Measurements from ENCODE around the gene TBRG4.
"Not testable (repeated sequence)": the region's sequence is repeated elsewhere in the genome, so short reads cannot be mapped to it uniquely, and the experiment has no call there.

Gene TBRG4

GRCh38 chr7:45118292-45118691 is 6.8 kb upstream of the TBRG4 start:
- no peak for DNase-seq (ENCODE audit: low read depth in 2 of 2, low spot score in 1 of 2)

- DNase-seq (ENCODE audit: low read depth in 2 of 2, low spot score in 1 of 2): no peak
These were observed 6.1 kb upstream of the TBRG4 start for GRCh38 chr7:45117582-45117981.

- DNase-seq (ENCODE audit: low read depth in 2 of 2, low spot score in 1 of 2): no peak
These were observed 4.6 kb upstream of the TBRG4 start for GRCh38 chr7:45116048-45116447.

DNA sequence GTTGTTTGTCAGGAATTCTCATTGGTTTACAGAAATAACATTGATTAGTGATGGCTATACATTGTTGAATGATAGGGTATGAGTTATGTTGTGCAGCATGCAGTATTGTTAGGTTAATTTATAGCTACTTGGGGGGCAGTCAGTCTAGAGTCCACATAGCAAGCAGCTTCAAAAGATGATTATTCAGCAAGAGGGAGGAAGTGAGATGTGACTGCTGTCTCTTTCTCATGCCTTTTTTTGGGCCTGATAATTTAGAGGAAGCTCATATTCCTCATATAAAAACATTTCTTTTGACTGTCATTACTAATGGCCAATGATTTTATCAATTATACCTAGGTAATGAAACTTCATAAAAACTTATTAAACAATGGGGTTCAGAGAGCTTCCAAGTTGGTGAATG is 3.4 kb upstream of the TBRG4 start:
- DNase-seq (ENCODE audit: low read depth in 2 of 2, low spot score in 1 of 2): no peak

DNA sequence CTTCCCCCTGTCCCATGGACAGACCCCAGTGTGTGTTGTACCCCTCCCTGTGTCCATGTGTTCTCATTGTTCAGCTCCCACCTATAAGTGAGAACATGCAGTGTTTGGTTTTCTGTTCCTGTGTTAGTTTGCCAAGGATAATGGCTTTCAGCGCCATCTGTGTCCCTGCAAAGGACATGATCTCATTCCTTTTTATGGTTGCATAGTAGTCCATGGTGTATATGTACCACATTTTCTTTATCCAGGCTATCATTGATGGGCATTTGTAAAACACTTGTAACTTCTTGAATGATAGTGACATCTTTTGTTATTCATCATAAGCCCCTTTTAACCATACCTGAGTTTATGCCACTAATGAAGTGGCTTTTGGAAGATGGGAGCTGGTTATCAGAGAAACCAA is 2.8 kb upstream of the TBRG4 start:
- not testable (repeated sequence) for DNase-seq (ENCODE audit: low read depth in 2 of 2, low spot score in 1 of 2)

- no peak for DNase-seq (ENCODE audit: low read depth in 2 of 2, low spot score in 1 of 2)
These were observed 1.2 kb upstream of the TBRG4 start for GRCh38 chr7:45112648-45113047.

DNA sequence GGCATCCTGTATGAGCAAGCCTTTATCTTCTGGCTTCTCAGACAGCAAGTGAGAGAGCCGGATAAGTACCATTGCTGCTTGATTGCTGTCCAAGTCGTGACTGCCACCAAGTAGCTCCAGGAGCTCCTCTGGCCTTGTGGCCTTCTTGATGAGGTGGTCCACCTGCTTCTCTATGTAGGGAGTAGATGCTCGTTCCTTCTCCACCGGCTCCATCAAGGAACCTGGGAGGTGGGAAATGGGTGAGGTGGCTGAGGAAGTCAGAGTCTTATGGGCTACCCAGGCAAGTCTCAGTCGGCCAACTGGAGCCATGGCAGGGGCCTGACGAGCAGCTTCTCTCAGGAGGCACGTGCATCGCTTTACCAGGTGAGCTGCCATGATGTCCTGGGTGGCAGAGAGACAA is 2.6 kb downstream of the TBRG4 start:
- DNase-seq (ENCODE audit: low read depth in 2 of 2, low spot score in 1 of 2): no peak

DNA sequence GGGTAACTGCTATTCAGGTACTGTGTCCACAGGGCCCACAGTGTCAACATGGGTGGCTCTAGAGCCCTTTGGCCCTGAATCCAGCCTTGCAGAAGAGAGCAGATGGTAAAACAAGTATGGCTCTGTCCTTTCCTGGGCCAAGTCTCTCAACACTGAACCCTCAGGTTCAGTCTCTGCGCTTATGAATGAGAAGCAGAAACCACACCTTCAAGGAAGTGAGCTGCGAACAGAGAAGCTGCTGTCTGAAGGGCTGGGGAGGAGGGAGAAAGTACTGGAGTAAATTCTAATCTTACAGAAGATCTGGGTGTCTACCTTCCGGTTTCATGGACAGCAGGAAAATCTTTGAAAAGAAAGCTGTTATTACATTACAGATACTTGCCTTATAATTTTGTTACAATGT is 4.1 kb downstream of the TBRG4 start:
- no peak for DNase-seq (ENCODE audit: low read depth in 2 of 2, low spot score in 1 of 2)

- DNase-seq (ENCODE audit: low read depth in 2 of 2, low spot score in 1 of 2): no peak
These were observed 4.7 kb downstream of the TBRG4 start for GRCh38 chr7:45106820-45107219.

GRCh38 chr7:45105588-45106188 is 5.8 kb downstream of the TBRG4 start:
- no peak for DNase-seq (ENCODE audit: low read depth in 2 of 2, low spot score in 1 of 2)

DNA sequence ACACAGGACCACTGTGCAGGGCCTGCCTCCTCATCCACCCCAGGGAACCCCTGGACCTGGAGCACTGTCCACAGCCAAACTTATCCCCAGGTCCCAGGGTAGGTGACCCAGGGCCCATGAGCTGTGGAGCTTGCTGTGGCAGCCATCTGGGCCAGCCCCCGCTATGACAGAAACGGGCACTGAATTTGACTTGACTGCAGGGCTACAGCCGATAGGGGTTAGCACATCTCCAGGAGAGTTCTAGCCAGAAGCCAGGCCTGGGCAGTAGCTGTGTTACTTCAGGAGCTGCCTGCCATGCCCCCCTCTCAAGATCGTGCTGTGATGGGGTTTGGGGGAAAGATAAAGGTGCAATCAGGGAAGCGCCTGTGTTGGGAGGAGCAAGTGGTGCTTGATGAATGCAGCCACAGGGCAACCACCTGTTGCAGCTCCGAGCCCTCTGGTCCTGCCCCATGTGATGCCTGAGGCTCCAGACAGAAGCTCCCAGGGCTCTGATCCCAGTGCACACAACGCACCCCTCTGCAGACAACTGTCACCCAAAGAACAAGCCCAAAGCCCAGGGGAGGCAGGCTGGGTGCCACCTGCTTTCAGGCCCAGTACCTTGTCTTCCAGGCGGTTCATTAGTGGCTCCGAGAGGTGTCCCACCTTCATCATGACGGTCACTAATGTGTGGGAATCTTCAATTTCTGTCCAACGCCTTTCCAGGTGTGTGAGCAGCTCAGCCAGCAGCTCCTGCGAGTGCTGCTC is 6.5 kb downstream of the TBRG4 start:
- no peak for DNase-seq (ENCODE audit: low read depth in 2 of 2, low spot score in 1 of 2)

- DNase-seq (ENCODE audit: low read depth in 2 of 2, low spot score in 1 of 2): no peak
These were observed 7.3 kb downstream of the TBRG4 start for GRCh38 chr7:45103958-45104843.

GRCh38 chr7:45102785-45103712 is 8.4 kb downstream of the TBRG4 start:
- DNase-seq (ENCODE audit: low read depth in 2 of 2, low spot score in 1 of 2): no peak

GRCh38 chr7:45101748-45102147 is 9.7 kb downstream of the TBRG4 start:
- no peak for DNase-seq (ENCODE audit: low read depth in 2 of 2, low spot score in 1 of 2)

DNA sequence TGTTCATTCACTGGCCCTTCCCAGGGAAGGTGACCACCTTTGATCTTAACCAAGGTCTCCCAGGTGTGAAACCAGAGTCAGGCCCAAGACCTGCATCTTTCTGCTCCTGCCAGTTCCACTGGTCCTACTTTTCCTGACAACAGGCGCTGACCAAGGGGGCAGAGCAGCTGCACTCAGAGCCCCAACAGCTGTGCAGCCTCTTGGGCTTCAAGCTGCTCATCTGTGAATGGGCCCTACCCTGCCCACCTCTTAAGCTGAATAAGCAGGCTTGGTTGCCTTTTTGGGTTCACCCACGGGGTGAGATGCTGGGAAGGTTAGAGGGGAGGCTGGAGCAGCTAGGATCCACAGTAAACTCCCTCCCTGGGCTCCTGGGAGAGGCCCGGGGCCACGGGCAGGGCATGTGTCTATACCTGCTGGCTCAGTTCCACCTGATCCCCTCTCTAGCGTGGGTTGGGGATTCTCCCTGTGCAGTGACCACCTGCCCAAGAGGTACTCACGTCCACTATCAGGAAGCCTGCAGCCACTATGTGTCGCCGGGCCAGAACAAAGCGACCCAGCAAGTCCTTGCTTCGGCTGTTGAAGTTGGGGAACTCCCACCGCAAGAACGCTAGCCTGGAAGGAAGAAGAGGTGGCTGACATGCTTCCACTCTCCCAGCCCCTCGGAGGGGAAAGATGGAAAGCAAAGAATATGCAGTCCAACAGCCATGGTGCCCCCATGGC is 10.6 kb downstream of the TBRG4 start:
- DNase-seq (ENCODE audit: low read depth in 2 of 2, low spot score in 1 of 2): no peak

DNA sequence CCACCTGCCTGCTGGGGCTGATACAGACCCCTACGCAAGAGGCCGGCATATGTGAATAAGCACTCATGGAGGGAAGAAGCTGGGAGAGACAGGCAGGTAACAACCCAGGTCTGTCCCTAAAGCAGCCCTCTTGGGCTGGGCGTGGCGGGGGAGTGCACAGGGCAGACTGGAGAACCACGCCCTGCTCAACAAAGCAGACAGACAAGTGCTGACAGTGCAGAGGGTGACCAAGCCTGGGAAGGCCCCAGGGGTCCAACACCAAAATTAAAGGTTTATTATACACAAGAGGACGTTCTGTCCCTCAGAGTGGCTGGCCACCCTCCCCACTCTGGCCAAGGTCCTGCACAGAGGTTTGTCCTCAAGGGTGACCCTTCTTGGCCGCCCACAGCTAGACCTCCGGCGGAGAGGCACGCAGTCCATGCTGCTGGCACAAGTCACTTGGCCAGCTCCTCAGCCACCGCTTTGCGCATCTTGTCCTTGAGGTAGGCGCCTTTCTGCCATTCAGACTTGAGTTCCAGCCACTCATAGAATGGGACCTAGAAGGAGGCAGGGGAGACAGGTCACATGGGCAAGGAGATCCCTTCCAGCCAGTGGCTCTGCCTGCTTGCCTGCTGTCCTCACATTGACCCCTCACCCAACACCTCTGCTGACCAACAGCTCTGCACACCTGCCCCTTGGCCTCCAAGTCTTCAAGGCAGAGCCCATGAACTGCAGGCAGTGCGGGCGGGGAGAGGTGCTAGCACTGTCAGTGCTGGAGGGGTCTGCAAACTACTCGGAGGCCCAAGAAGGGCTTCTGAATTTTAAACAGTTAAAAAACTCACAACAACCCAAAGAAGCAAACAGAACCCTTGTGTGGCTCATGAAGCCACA is 11.4 kb downstream of the TBRG4 start:
- DNase-seq (ENCODE audit: low read depth in 2 of 2, low spot score in 1 of 2): no peak

GRCh38 chr7:45098983-45099839 is 12.3 kb downstream of the TBRG4 start:
- no peak for DNase-seq (ENCODE audit: low read depth in 2 of 2, low spot score in 1 of 2)

GRCh38 chr7:45092931-45093235 is 18.6 kb downstream of the TBRG4 start:
- no peak for DNase-seq (ENCODE audit: low read depth in 2 of 2, low spot score in 1 of 2)
